ENCODE measurements around the gene B3GNT9. TPM values are rescaled to one million over a fixed set of nuclear protein-coding genes. Genes with fewer than 3 reads are reported as not detected.

Gene B3GNT9
- total RNA-seq, 1 experiment from 2014 or later: 3.8 TPM

- TF ChIP-seq EZH2 (IDR thresholded peaks at IDR 0.05) (no peak), SRF (IDR thresholded peaks at IDR 0.05; ENCODE audit: low read depth) (no peak)
Observed at GRCh38 chr16:67108931-67109406, 41.8 kb downstream of the B3GNT9 start (continued).

GRCh38 chr16:67108489-67108888 is 42.3 kb downstream of the B3GNT9 start:
- intact Hi-C loops (cut with micrococcal nuclease): loop anchor here (10.0 kb wide), 1 partner anchor 214 kb away; no protein-coding TSS in a partner anchor
- no peak overlapping the region for H3K27ac ChIP-seq (ENCODE audit: low read depth, low read length)
- peaks cover 14 to 41% of the 10 kb centered on the region in 2 experiments; a peak in 3 of 4 replicates for H3K4me1 ChIP-seq (ENCODE audit: control insufficient read depth in 1 of 2, insufficient read depth in 2 of 2, low read length in 2 of 2)
- TF ChIP-seq TCF7L2 (IDR thresholded peaks at IDR 0.05; ENCODE audit: borderline replicate concordance, extremely low read depth, insufficient read depth, insufficient read length) (no peak), SIN3A (IDR thresholded peaks at IDR 0.05; ENCODE audit: low read depth) (no peak), ATF3 (IDR thresholded peaks at IDR 0.05) (no peak), ZBTB33 (IDR thresholded peaks at IDR 0.05; ENCODE audit: extremely low read depth, insufficient replicate concordance, low read length) (no peak)
- H3K9me2 ChIP-seq (ENCODE audit: insufficient read depth): no peaks in the 10 kb centered on the region
- RAD21 ChIA-PET (ENCODE audit: low non-redundant PET in 1 of 2, low total read pairs in 2 of 2, uncharacterized antibody in 2 of 2, unreplicated experiment in 2 of 2): no interaction called here
- no peak overlapping the region for H3K4me3 ChIP-seq (replicated peaks in 1 of 2; ENCODE audit: low read depth in 1 of 2, low read length in 2 of 2)
- BruUV-seq (replicated peaks): no TSS peak
- H2AFZ ChIP-seq (ENCODE audit: low read depth, low read length, poor library complexity, severe bottlenecking): no peak overlapping the region
- no peak overlapping the region for H3K4me2 ChIP-seq (ENCODE audit: low read length)
- H3K9ac ChIP-seq (ENCODE audit: low read length): no peak overlapping the region
- DNase-seq (ENCODE audit: low read depth, low spot score): no peak
- POLR2A ChIA-PET: no interaction called here
- CTCF ChIA-PET: interaction anchor here (1.3 kb wide), 1 partner anchor 47 kb away, joined by 5 read pairs; no protein-coding TSS in a partner anchor
- H3K9me3 ChIP-seq (ENCODE audit: control insufficient read depth in 1 of 2, insufficient read depth in 1 of 2, low read depth in 1 of 2, low read length in 2 of 2): no peaks in the 10 kb centered on the region
- no peaks in the 10 kb centered on the region for H4K20me1 ChIP-seq (ENCODE audit: insufficient read depth)
- H3K27me3 ChIP-seq (ENCODE audit: insufficient read depth, low read length): no peaks in the 10 kb centered on the region
- ATAC-seq: no peak
- no peaks in the 10 kb centered on the region for H3K36me3 ChIP-seq (ENCODE audit: control insufficient read depth in 1 of 2, insufficient read depth in 2 of 2, low read length in 2 of 2)
- peaks cover 35% of the 10 kb centered on the region for H3K79me2 ChIP-seq (ENCODE audit: insufficient read depth, low read length)

All from HCT116 (cell line).